Esophagus muscularis mucosa (tissue), 3 donors: Measurements from ENCODE around the gene SLAMF7.
"Not testable (repeated sequence)": the region's sequence is repeated elsewhere in the genome, so short reads cannot be mapped to it uniquely, and the experiment has no call there.

ENCODE experiments used
- CTCF ChIP-seq, 3 experiments: fragments of 200-600 bp in 2 of 3; fragments of 450-650 bp in 1 of 3; sonication (generic) in 2 of 3; IDR thresholded peaks; one replicate each; pipeline ENCODE4 v1.5.1; 2017 to 2019; ENCODE audit warnings: antibody characterized with exemption in 3 of 3, mild to moderate bottlenecking in 2 of 3, moderate library complexity in 1 of 3
- POLR2A ChIP-seq: fragments of 450-650 bp; IDR thresholded peaks from one replicate; pipeline ENCODE4 v1.6.1; 2017; ENCODE audit warnings: antibody characterized with exemption, moderate library complexity, mild to moderate bottlenecking, low read depth

GRCh38 chr1:160692390-160692789 lies 46.7 kb upstream of the SLAMF7 start:
- TF ChIP-seq CTCF (IDR thresholded peaks at IDR 0.05); POLR2A: not testable (repeated sequence)
